Activated CD4-positive, alpha-beta T cell treated with anti-CD3 and anti-CD28 coated beads, Interleukin-2, amount 10 ng/mL, durations not matched to agents 24 days and 14 days (primary cell): ENCODE measurements around the gene NACA. TPM values are rescaled to one million over a fixed set of nuclear protein-coding genes. Genes with fewer than 3 reads are reported as not detected.

ENCODE experiments used
- total RNA-seq: library from RNA; stranded (reverse); gene quantifications from 2 replicates; pipeline ENCODE4 v1.2.3, GENCODE V29; 2022

NACA gene
- total RNA-seq, 1 donor from 2014 or later = 1,057 TPM

Other genes starting within 250 kb of the NACA start
- 1.9 and 2.4 TPM in 2 replicates for gene GLS2, start 237.1 kb downstream of the NACA start, total RNA-seq
- gene RBMS2, start 203.5 kb downstream of the NACA start, total RNA-seq = 4.1 and 5.8 TPM in 2 replicates
- gene BAZ2A, start 95.0 kb downstream of the NACA start, total RNA-seq = 117 and 118 TPM in 2 replicates
- 760 and 771 TPM in 2 replicates for gene ATP5F1B, start 79.3 kb downstream of the NACA start, total RNA-seq
- gene PTGES3, start 37.0 kb downstream of the NACA start, total RNA-seq = 351 and 357 TPM in 2 replicates
- 69.2 and 74.0 TPM in 2 replicates for gene PRIM1, start 27.0 kb upstream of the NACA start, total RNA-seq
- gene HSD17B6, start 38.0 kb upstream of the NACA start, total RNA-seq = 1.3 and 2.4 TPM in 2 replicates
- gene SDR9C7, start 209.1 kb upstream of the NACA start, total RNA-seq = not detected in 2 replicates
- gene RDH16, start 232.3 kb upstream of the NACA start, total RNA-seq = 0.38 and 0.42 TPM in 2 replicates